ENCODE data around the gene VPS11. TPM values are rescaled to one million over a fixed set of nuclear protein-coding genes. Genes with fewer than 3 reads are reported as not detected.

Gene VPS11
- total RNA-seq, 1 donor from 2014 or later = 32.7 TPM

- Mint-ChIP-seq H3K4me3 (ENCODE audit: unreplicated experiment) (no peak overlapping the region), H3K9me3 (ENCODE audit: unreplicated experiment) (no peaks in the 10 kb centered on the region), H3K4me1 (ENCODE audit: unreplicated experiment) (peaks cover 35% of the 10 kb centered on the region), H3K36me3 (ENCODE audit: low read depth, unreplicated experiment) (peaks cover 23% of the 10 kb centered on the region), H3K27me3 (ENCODE audit: unreplicated experiment) (peaks cover 3% of the 10 kb centered on the region), H3K27ac (ENCODE audit: unreplicated experiment) (no peak overlapping the region)
- no peak for TF ChIP-seq CTCF (IDR thresholded peaks at IDR 0.05; ENCODE audit: unreplicated experiment)
- DNase-seq (ENCODE audit: low spot score) = no peak
These were observed 40.6 kb upstream of the VPS11 start for GRCh38 chr11:119026970-119027369.

- no peaks in the 10 kb centered on the region for H3K9me3 Mint-ChIP-seq (ENCODE audit: unreplicated experiment)
- H3K27me3 Mint-ChIP-seq (ENCODE audit: unreplicated experiment) = peaks cover 3% of the 10 kb centered on the region
- no peak for TF ChIP-seq CTCF (IDR thresholded peaks at IDR 0.05; ENCODE audit: unreplicated experiment)
- no peak overlapping the region for H3K4me3 Mint-ChIP-seq (ENCODE audit: unreplicated experiment)
- peaks cover 35% of the 10 kb centered on the region for H3K4me1 Mint-ChIP-seq (ENCODE audit: unreplicated experiment)
- no peak for DNase-seq (ENCODE audit: low spot score)
- peaks cover 23% of the 10 kb centered on the region for H3K36me3 Mint-ChIP-seq (ENCODE audit: low read depth, unreplicated experiment)
- no peak overlapping the region for H3K27ac Mint-ChIP-seq (ENCODE audit: unreplicated experiment)
These were observed 39.9 kb upstream of the VPS11 start for GRCh38 chr11:119027561-119028345.

GRCh38 chr11:119028346-119029068, 39.1 kb upstream of the VPS11 start:
- H3K27me3 Mint-ChIP-seq (ENCODE audit: unreplicated experiment) = peaks cover 3% of the 10 kb centered on the region
- peak overlapping the region; percentile 79 for H3K4me3 Mint-ChIP-seq (ENCODE audit: unreplicated experiment)
- peak overlapping the region; percentile 48 for H3K27ac Mint-ChIP-seq (ENCODE audit: unreplicated experiment)
- H3K4me1 Mint-ChIP-seq (ENCODE audit: unreplicated experiment) = peaks cover 33% of the 10 kb centered on the region
- peaks cover 19% of the 10 kb centered on the region for H3K36me3 Mint-ChIP-seq (ENCODE audit: low read depth, unreplicated experiment)
- H3K9me3 Mint-ChIP-seq (ENCODE audit: unreplicated experiment) = no peaks in the 10 kb centered on the region
- TF ChIP-seq CTCF (IDR thresholded peaks at IDR 0.05; ENCODE audit: unreplicated experiment) = no peak
- DNase-seq (ENCODE audit: low spot score) = no peak

GRCh38 chr11:119029069-119029339, 38.6 kb upstream of the VPS11 start:
- no peak for TF ChIP-seq CTCF (IDR thresholded peaks at IDR 0.05; ENCODE audit: unreplicated experiment)
- peak overlapping the region; percentile 79 for H3K4me3 Mint-ChIP-seq (ENCODE audit: unreplicated experiment)
- peaks cover 15% of the 10 kb centered on the region for H3K36me3 Mint-ChIP-seq (ENCODE audit: low read depth, unreplicated experiment)
- H3K9me3 Mint-ChIP-seq (ENCODE audit: unreplicated experiment) = no peaks in the 10 kb centered on the region
- peaks cover 28% of the 10 kb centered on the region for H3K4me1 Mint-ChIP-seq (ENCODE audit: unreplicated experiment)
- no peak for DNase-seq (ENCODE audit: low spot score)
- peak overlapping the region; percentile 48 for H3K27ac Mint-ChIP-seq (ENCODE audit: unreplicated experiment)
- peaks cover 3% of the 10 kb centered on the region for H3K27me3 Mint-ChIP-seq (ENCODE audit: unreplicated experiment)
